NCI-H748 treated with DMSO at 0.1 percent for 48 hours (cell line): ENCODE data around the gene NBPF6.
"Not testable (repeated sequence)": the region's sequence is repeated elsewhere in the genome, so short reads cannot be mapped to it uniquely, and the experiment has no call there.

Source experiments
- DNase-seq: peaks from one replicate; lab custom pipeline; 2025; lab: John Stamatoyannopoulos, UW

Gene NBPF6, protein sequence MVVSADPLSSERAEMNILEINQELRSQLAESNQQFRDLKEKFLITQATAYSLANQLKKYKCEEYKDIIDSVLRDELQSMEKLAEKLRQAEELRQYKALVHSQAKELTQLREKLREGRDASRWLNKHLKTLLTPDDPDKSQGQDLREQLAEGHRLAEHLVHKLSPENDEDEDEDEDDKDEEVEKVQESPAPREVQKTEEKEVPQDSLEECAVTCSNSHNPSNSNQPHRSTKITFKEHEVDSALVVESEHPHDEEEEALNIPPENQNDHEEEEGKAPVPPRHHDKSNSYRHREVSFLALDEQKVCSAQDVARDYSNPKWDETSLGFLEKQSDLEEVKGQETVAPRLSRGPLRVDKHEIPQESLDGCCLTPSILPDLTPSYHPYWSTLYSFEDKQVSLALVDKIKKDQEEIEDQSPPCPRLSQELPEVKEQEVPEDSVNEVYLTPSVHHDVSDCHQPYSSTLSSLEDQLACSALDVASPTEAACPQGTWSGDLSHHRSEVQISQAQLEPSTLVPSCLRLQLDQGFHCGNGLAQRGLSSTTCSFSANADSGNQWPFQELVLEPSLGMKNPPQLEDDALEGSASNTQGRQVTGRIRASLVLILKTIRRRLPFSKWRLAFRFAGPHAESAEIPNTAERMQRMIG

DNA sequence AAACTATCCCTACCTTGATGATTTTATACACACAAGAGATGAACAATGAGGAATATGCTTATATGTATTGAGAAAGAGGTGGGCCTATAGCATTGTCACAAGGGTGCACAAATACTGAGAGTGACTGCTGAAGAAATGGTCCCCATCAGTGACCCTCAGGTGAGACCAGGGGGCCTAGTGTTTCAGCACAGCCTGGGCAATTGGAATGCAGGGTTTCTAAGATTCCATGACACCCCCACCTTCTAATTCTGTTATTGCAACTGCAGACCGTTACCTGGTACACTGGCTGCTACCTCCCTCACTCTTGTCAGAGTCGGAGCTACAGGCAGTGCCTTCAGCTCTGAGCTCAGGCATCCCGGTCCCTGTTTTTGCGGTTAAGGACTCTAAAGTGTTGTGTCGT, at the start of gene NBPF6:
Gene NBPF6 (plus strand): TSS at position 301 of the 400 bp plus-strand sequence. CDS start 259 bp downstream, outside the sequence.
- DNase-seq: not testable (repeated sequence)

- not testable (repeated sequence) for DNase-seq
Observed at GRCh38 chr1:108411098-108411833, 38.9 kb upstream of the NBPF6 start.

GRCh38 chr1:108420129-108420528, 30.0 kb upstream of the NBPF6 start:
- not testable (repeated sequence) for DNase-seq

DNA sequence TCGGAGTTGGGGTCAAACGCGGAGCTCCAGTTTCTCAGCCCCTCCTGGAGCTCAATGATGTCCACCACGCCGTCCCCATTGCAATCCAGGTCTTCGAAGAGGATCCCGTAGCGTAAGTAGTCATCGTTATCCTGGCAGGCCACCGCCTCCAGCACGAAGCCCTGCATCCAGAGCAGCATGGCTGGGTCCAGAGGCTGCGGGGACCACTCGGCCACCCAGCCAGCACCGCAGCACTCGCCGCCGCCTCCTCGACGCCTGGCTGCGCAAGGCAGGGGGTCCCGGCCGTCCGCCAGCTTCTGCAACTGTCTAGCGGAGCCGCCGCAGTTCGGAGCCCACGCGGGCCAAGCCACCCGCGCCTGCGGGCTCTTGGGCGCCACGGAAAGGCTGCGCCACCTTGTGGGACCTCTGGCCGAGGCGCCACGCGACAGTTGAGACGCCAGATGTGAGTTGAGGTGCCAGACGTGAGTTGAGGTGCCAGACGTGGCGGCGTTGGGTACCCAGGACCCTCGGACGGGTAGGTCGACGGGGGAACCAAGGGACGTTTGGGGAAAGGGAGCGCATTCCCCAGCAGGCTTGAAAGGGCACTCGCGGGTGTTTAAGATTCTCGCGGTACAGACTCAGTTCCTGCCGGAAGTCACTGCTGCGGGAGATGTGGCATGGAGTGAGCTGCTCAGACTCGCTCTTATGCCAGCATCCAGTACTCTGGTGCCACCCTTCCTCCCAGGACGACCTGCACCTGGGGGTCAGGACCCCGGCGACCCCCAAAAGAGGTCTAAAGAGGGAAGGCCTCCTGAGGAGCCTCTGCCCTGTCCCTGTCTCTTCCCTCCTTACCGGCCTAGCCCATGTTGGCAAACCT, 28.9 kb upstream of the NBPF6 start:
- DNase-seq: not testable (repeated sequence)

DNA sequence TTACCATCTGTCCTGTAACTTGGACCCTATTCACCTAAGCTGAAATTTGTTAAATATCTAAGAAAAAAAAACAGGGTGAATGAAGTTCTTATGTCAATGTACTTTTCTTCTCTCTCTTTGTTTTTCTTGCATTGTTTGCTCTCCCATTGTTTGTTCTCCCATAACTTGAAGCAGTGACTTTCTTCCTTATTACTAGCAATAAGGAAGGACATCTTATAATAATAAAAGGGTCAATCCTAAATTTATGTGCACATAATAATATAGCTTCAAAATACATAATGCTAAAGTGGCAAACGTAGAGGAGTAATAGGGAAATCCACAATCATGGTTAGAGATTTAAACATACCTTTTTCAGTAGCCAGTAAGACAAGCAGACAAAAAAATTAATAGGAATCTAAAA, 23.3 kb upstream of the NBPF6 start:
- not testable (repeated sequence) for DNase-seq

GRCh38 chr1:108432002-108432401, 18.1 kb upstream of the NBPF6 start:
- DNase-seq: not testable (repeated sequence)

DNA sequence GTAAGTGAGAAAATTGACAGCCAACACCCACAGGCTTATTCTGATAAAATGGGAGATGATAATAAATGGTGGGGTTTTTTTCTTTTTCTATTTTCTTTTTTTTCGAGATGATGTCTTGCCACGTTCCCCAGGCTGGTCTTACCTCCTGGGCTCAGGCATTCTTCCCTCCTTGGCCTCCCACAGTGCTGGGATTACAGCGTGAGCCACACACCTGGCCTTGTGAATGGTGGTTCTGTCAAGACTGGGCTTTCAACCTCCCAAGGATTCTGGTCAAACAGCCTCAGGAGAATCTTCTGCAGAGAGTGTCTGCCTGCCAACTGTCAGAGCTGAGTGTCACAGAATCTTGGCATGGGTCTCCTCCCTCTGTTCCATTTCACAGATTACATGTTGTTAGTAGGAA, 16.7 kb upstream of the NBPF6 start:
- DNase-seq: not testable (repeated sequence)

- DNase-seq: not testable (repeated sequence)
Observed at GRCh38 chr1:108438536-108438935, 11.6 kb upstream of the NBPF6 start.

DNA sequence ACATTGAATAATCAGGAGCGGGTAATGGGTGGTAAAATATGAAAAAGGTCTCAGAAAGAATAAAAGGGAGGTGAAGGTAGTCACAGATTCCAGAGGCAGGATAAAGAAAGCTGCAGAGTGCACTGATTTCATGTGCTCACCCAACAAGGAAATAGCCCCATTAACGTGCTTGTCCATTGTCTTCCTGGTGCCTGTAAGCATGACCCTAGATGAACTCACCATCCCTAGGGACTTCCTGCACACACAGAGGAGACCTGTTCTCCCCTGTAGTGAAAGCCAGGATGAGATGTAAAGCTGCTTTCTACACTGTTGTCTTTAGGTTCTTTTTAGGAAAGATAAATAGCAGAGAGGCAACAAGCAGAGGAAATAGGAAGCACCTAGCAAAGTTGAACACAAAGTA, 4.4 kb downstream of the NBPF6 start:
- not testable (repeated sequence) for DNase-seq

GRCh38 chr1:108458661-108459060, 8.5 kb downstream of the NBPF6 start:
- not testable (repeated sequence) for DNase-seq

GRCh38 chr1:108461758-108462157, 11.6 kb downstream of the NBPF6 start:
- not testable (repeated sequence) for DNase-seq

DNA sequence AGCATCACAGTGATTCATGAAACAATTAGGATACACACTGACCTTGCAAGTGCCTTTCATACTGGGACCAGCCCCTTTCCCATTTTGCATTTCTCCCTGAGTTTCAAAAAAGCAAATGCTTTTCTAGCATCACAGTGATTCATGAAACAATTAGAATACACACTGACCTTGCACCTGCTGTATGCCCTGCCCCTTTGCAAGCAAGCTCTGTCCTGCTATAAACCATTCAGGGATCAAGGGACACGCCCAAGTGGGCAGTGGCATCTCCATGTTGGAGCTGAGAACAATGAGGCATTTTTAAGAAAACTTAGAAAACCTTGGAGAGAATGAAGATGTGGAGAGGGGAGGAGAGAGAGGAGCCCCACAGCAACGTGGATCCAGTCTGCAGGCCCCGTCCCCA, 13.8 kb downstream of the NBPF6 start:
- DNase-seq: not testable (repeated sequence)

GRCh38 chr1:108466166-108466565, 16.0 kb downstream of the NBPF6 start:
- DNase-seq: not testable (repeated sequence)

DNA sequence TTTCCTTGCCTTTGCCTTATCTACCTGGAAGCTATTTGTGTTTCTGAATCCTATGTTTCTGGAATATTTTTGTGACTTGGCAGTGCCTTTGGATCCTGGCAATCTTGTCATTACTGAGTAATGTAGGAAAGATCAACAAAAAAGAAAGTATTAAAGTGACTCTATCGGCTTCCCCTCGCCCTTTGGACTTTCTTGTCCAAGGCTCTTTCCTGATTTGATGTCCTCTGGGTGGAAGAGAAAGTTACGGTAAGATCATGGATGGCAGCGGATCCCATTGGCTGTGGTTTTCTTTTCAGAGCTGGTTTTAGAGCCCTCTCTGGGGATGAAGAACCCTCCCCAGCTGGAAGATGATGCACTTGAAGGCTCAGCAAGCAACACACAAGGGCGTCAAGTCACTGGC, 17.0 kb downstream of the NBPF6 start:
- not testable (repeated sequence) for DNase-seq

DNA sequence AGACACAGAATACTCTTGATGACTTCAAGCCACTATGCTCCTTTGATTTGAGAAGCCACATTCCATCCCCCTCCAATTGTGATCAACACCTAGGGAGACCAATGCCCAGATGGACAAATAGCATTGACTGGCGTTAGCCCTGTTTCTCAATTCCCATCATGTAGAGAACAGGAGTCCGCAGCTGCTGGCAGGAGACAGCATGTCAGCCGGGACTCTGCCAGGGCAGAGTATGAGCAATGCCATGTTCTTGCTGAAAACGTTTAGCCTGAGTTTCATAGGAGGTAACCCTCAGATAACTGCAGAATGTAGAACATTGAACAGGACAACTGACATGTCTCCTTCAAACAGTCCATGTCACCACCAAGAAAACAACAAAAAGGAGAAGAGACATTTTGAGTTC, 20.6 kb downstream of the NBPF6 start:
- DNase-seq: not testable (repeated sequence)

DNA sequence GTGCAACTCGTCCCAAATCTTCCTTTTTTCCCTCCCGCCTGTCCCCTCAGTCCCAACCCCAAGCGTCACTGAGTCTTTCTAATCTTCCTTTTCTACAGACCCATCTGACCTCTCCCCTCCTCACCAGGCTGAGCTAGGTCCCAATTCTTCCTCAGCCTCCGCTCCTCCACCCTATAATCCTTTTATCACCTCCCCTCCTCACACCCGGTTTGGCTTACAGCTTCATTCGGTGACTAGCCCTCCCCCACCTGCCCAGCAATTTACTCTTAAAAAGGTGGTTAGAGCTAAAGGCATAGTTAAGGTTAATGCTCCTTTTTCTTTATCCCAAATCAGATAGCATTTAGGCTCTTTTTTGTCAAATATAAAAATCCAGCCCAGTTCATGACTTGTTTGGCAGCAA, 24.4 kb downstream of the NBPF6 start:
- not testable (repeated sequence) for DNase-seq

DNA sequence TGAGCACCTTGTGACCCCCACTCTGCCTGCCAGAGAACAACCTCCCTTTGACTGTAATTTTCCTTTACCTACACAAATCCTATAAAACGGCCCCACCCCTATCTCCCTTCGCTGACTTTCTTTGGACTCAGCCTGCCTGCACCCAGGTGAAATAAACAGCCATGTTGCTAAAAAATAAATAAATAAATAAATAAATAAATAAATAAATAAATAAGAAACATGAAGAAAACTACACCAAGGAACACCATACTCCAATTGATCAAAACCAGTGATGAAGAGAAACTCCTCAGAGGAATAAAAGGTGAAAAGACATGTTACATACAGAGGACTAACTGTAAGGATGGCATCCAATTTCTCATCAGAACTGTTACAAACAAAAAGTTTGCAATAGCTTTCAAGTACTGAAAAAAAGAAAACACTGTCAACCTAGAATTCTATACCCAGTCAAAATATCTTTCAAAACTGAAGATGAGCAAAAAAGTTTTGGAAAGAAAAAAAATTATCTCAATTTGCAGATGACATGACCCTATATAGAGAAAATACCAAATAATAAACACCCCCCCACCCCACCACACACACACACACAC, 28.4 kb downstream of the NBPF6 start:
- no peak for DNase-seq

- no peak for DNase-seq
Observed at GRCh38 chr1:108482708-108483107, 32.6 kb downstream of the NBPF6 start.

- not testable (repeated sequence) for DNase-seq
Observed at GRCh38 chr1:108485990-108486389, 35.8 kb downstream of the NBPF6 start.

GRCh38 chr1:108486707-108487106, 36.6 kb downstream of the NBPF6 start:
- not testable (repeated sequence) for DNase-seq

DNA sequence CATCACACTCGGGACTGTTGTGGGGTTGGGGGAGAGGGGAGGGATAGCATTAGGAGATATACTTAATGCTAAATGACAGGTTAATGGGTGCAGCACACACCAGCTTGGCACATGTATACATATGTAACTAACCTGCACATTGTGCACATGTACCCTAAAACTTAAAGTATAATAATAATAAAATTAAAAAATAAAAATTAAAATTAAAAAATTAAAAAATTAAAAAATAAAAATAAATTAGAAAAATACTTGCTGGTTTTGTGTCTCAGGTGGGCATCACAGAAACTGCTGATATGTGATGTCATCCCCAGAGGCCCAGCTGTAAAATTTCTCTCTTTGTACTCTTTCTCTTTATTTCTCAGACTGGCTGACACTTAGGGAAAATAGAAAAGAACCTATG, 44.9 kb downstream of the NBPF6 start:
- not testable (repeated sequence) for DNase-seq
